Fibroblast of the aortic adventitia (primary cell): ENCODE measurements around the gene STS. TPM values are rescaled to one million over a fixed set of nuclear protein-coding genes. Genes with fewer than 3 reads are reported as not detected.

ENCODE experiments used
- DNase-seq: peaks from one replicate; pipeline ENCODE4 v3.0.0-alpha.2; 2010; ENCODE audit warnings: low read depth
- H3K4me3 ChIP-seq: 2 replicates; pipeline ENCODE4 v1.5.1; 2011; ENCODE audit warnings: low read depth, mild to moderate bottlenecking, control low read depth, low read length, moderate library complexity
- CTCF ChIP-seq: IDR thresholded peaks from 2 replicates; pipeline ENCODE4 v1.5.1; 2011; ENCODE audit warnings: mild to moderate bottlenecking, low read length, control low read depth, inconsistent platforms; ENCODE audit not compliant: insufficient read depth
- small RNA-seq: library from RNA; depleted of rRNA; stranded (forward); fragments of <200 nt; gene quantifications from one replicate; pipeline ENCODE3, GENCODE V24; 2012
- total RNA-seq: library from RNA; depleted of rRNA; stranded (reverse); fragments of >200 nt; gene quantifications from 2 replicates; pipeline ENCODE4 v1.2.3, GENCODE V29; 2012; ENCODE audit warnings: low replicate concordance

The STS gene
- total RNA-seq, 1 donor: 13.3 TPM

GRCh38 chrX:7190157-7190556, 42.6 kb downstream of the STS start:
- no peak for DNase-seq
- H3K4me3 ChIP-seq: no peak overlapping the region
- TF ChIP-seq CTCF: no peak

- DNase-seq: no peak
- TF ChIP-seq CTCF: no peak
- no peak overlapping the region for H3K4me3 ChIP-seq
Observed at GRCh38 chrX:7191681-7192110, 44.2 kb downstream of the STS start.

GRCh38 chrX:7192871-7193270, 45.4 kb downstream of the STS start:
- no peak overlapping the region for H3K4me3 ChIP-seq
- TF ChIP-seq CTCF: no peak
- no peak for DNase-seq

- TF ChIP-seq CTCF: no peak
Observed at GRCh38 chrX:7194606-7195005, 47.1 kb downstream of the STS start.

More at GRCh38 chrX:7194606-7195005, 47.1 kb downstream of the STS start:
- no peak overlapping the region for H3K4me3 ChIP-seq
- DNase-seq: no peak

Small RNAs within 50 kb of the gene (small RNA-seq; reads per million reads assigned to genes)
- gene MIR4767: not detected

Other genes starting within 250 kb of the STS start
- gene PUDP, start 441 bp downstream of the STS start, total RNA-seq: 7.5 and 12.4 TPM in 2 replicates